Measurements from ENCODE around the gene PPP4C.

The PPP4C gene

GRCh38 chr16:30110661-30111060 lies 34.9 kb downstream of the PPP4C start:
- Histone ChIP-seq H2AK5ac (ENCODE audit: low read depth, low read length) (no peak overlapping the region), H3K23ac (ENCODE audit: low read depth, low read length, poor library complexity) (no peak overlapping the region), H3K27ac (replicated peaks; ENCODE audit: low read length) (no peak overlapping the region), H3K18ac (ENCODE audit: low read length) (no peak overlapping the region), H3K4me3 (ENCODE audit: low read length in 2 of 2) (no peak overlapping the region), H3K14ac (ENCODE audit: low read length) (no peak overlapping the region), H2BK12ac (ENCODE audit: low read length) (no peak overlapping the region), H3K9ac (ENCODE audit: low read depth, low read length, poor library complexity) (no peak overlapping the region), H3K36me3 (replicated peaks in 1 of 2; ENCODE audit: control insufficient read depth in 2 of 2, insufficient read depth in 2 of 2, low read length in 2 of 2) (peaks cover 16 to 21% of the 10 kb centered on the region in 2 donors), H3K79me1 (ENCODE audit: low read depth, low read length) (no peaks in the 10 kb centered on the region), H2AFZ (ENCODE audit: low read length) (no peak overlapping the region), H3K27me3 (ENCODE audit: control insufficient read depth in 3 of 3, insufficient read depth in 3 of 3, low read depth in 1 of 3, low read length in 3 of 3) (no peaks in the 10 kb centered on the region), H2BK120ac (ENCODE audit: low read depth, low read length) (no peak overlapping the region), H2BK15ac (ENCODE audit: low read length) (no peak overlapping the region), H3K4me1 (ENCODE audit: control insufficient read depth in 2 of 2, insufficient read depth in 1 of 2, low read depth in 1 of 2, low read length in 2 of 2) (no peaks in the 10 kb centered on the region), H3K9me3 (replicated peaks in 1 of 2; ENCODE audit: control insufficient read depth in 2 of 2, insufficient read depth in 1 of 2, low read depth in 1 of 2, low read length in 2 of 2) (no peaks in the 10 kb centered on the region), H3K4ac (ENCODE audit: low read length) (no peak overlapping the region), H2BK5ac (ENCODE audit: low read length) (no peak overlapping the region), H4K8ac (ENCODE audit: low read depth, low read length) (no peak overlapping the region), H3K4me2 (ENCODE audit: insufficient read depth, low read length, poor library complexity, severe bottlenecking) (no peak overlapping the region), H4K91ac (ENCODE audit: low read depth, low read length, poor library complexity) (no peak overlapping the region)
- WGBS, 2 donors (ENCODE audit: extremely low coverage in 2 of 2, insufficient read length in 2 of 2, insufficient replicate concordance in 1 of 2): no CpG with 5 or more reads among the region's 7 CpGs
- no peak for DNase-seq (ENCODE audit: low spot score)

GRCh38 chr16:30112197-30113030 lies 36.6 kb downstream of the PPP4C start:
- WGBS, 2 donors (ENCODE audit: extremely low coverage in 2 of 2, insufficient read length in 2 of 2, insufficient replicate concordance in 1 of 2): no CpG with 5 or more reads among the region's 29 CpGs
- H2AK5ac ChIP-seq (ENCODE audit: low read depth, low read length): peak overlapping the region; percentile 82
- H3K4me3 ChIP-seq (ENCODE audit: low read length in 2 of 2): no peak overlapping the region
- no peak overlapping the region for H3K9ac ChIP-seq (ENCODE audit: low read depth, low read length, poor library complexity)
- no peak overlapping the region for H2BK120ac ChIP-seq (ENCODE audit: low read depth, low read length)
- no peak overlapping the region for H4K91ac ChIP-seq (ENCODE audit: low read depth, low read length, poor library complexity)
- no peak overlapping the region for H4K8ac ChIP-seq (ENCODE audit: low read depth, low read length)
- no peaks in the 10 kb centered on the region for H3K9me3 ChIP-seq (replicated peaks in 1 of 2; ENCODE audit: control insufficient read depth in 2 of 2, insufficient read depth in 1 of 2, low read depth in 1 of 2, low read length in 2 of 2)
- H3K14ac ChIP-seq (ENCODE audit: low read length): no peak overlapping the region
- H2AFZ ChIP-seq (ENCODE audit: low read length): no peak overlapping the region
- H3K36me3 ChIP-seq (replicated peaks in 1 of 2; ENCODE audit: control insufficient read depth in 2 of 2, insufficient read depth in 2 of 2, low read length in 2 of 2): peaks cover 27 to 31% of the 10 kb centered on the region in 2 donors
- no peak overlapping the region for H3K4me2 ChIP-seq (ENCODE audit: insufficient read depth, low read length, poor library complexity, severe bottlenecking)
- no peak for DNase-seq (ENCODE audit: low spot score)
- H2BK12ac ChIP-seq (ENCODE audit: low read length): peak overlapping the region; percentile 41
- H3K23ac ChIP-seq (ENCODE audit: low read depth, low read length, poor library complexity): peak overlapping the region; percentile 65
- no peaks in the 10 kb centered on the region for H3K79me1 ChIP-seq (ENCODE audit: low read depth, low read length)
- H3K4ac ChIP-seq (ENCODE audit: low read length): no peak overlapping the region
- peak overlapping the region; percentile 7 for H3K18ac ChIP-seq (ENCODE audit: low read length)
- H3K27me3 ChIP-seq (ENCODE audit: control insufficient read depth in 3 of 3, insufficient read depth in 3 of 3, low read depth in 1 of 3, low read length in 3 of 3): no peaks in the 10 kb centered on the region
- H3K4me1 ChIP-seq (ENCODE audit: control insufficient read depth in 2 of 2, insufficient read depth in 1 of 2, low read depth in 1 of 2, low read length in 2 of 2): no peaks in the 10 kb centered on the region
- H2BK15ac ChIP-seq (ENCODE audit: low read length): no peak overlapping the region
- H3K27ac ChIP-seq (replicated peaks; ENCODE audit: low read length): no peak overlapping the region
- H2BK5ac ChIP-seq (ENCODE audit: low read length): no peak overlapping the region

GRCh38 chr16:30113031-30113710 lies 37.4 kb downstream of the PPP4C start, which contains the start of gene GDPD3:
GDPD3 (minus strand) TSS chr16:30113537; CDS start chr16:30113478, 59 bp downstream.
- Histone ChIP-seq H3K79me1 (ENCODE audit: low read depth, low read length) (no peaks in the 10 kb centered on the region), H3K9ac (ENCODE audit: low read depth, low read length, poor library complexity) (peak within 1 kb of the TSS; percentile 2), H2BK15ac (ENCODE audit: low read length) (no peak within 1 kb of the TSS), H3K14ac (ENCODE audit: low read length) (peak within 1 kb of the TSS; percentile 71), H3K23ac (ENCODE audit: low read depth, low read length, poor library complexity) (peak within 1 kb of the TSS; percentile 43), H3K18ac (ENCODE audit: low read length) (peak within 1 kb of the TSS; percentile 7), H3K27ac (replicated peaks; ENCODE audit: low read length) (peak within 1 kb of the TSS; percentile 31), H2BK5ac (ENCODE audit: low read length) (no peak within 1 kb of the TSS), H4K91ac (ENCODE audit: low read depth, low read length, poor library complexity) (no peak within 1 kb of the TSS), H4K8ac (ENCODE audit: low read depth, low read length) (peak within 1 kb of the TSS; percentile 23), H3K4me1 (ENCODE audit: control insufficient read depth in 2 of 2, insufficient read depth in 1 of 2, low read depth in 1 of 2, low read length in 2 of 2) (no peaks in the 10 kb centered on the region), H2BK12ac (ENCODE audit: low read length) (peak within 1 kb of the TSS; percentile 41), H2AK5ac (ENCODE audit: low read depth, low read length) (peak within 1 kb of the TSS; percentile 82), H3K4me2 (ENCODE audit: insufficient read depth, low read length, poor library complexity, severe bottlenecking) (no peak within 1 kb of the TSS), H3K9me3 (replicated peaks in 1 of 2; ENCODE audit: control insufficient read depth in 2 of 2, insufficient read depth in 1 of 2, low read depth in 1 of 2, low read length in 2 of 2) (no peaks in the 10 kb centered on the region), H2AFZ (ENCODE audit: low read length) (no peak within 1 kb of the TSS), H2BK120ac (ENCODE audit: low read depth, low read length) (no peak within 1 kb of the TSS), H3K36me3 (replicated peaks in 1 of 2; ENCODE audit: control insufficient read depth in 2 of 2, insufficient read depth in 2 of 2, low read length in 2 of 2) (peaks cover 31 to 34% of the 10 kb centered on the region in 2 donors), H3K4ac (ENCODE audit: low read length) (no peak within 1 kb of the TSS), H3K27me3 (ENCODE audit: control insufficient read depth in 3 of 3, insufficient read depth in 3 of 3, low read depth in 1 of 3, low read length in 3 of 3) (no peaks in the 10 kb centered on the region), H3K4me3 (ENCODE audit: low read length in 2 of 2) (peak within 1 kb of the TSS in 1 of 2 donors; percentile 47)
- no peak for DNase-seq (ENCODE audit: low spot score)
- WGBS, 2 donors (ENCODE audit: extremely low coverage in 2 of 2, insufficient read length in 2 of 2, insufficient replicate concordance in 1 of 2): no CpG with 5 or more reads among the region's 20 CpGs

GRCh38 chr16:30113711-30114333 lies 38.0 kb downstream of the PPP4C start:
- Histone ChIP-seq H2AFZ (ENCODE audit: low read length) (no peak overlapping the region), H2AK5ac (ENCODE audit: low read depth, low read length) (peak overlapping the region; percentile 37), H2BK120ac (ENCODE audit: low read depth, low read length) (no peak overlapping the region), H3K18ac (ENCODE audit: low read length) (no peak overlapping the region), H3K36me3 (replicated peaks in 1 of 2; ENCODE audit: control insufficient read depth in 2 of 2, insufficient read depth in 2 of 2, low read length in 2 of 2) (peaks cover 32 to 39% of the 10 kb centered on the region in 2 donors), H3K9ac (ENCODE audit: low read depth, low read length, poor library complexity) (peak overlapping the region; percentile 2), H2BK5ac (ENCODE audit: low read length) (no peak overlapping the region), H4K91ac (ENCODE audit: low read depth, low read length, poor library complexity) (no peak overlapping the region), H3K4me3 (ENCODE audit: low read length in 2 of 2) (no peak overlapping the region), H3K27ac (replicated peaks; ENCODE audit: low read length) (no peak overlapping the region), H3K23ac (ENCODE audit: low read depth, low read length, poor library complexity) (peak overlapping the region; percentile 31), H3K27me3 (ENCODE audit: control insufficient read depth in 3 of 3, insufficient read depth in 3 of 3, low read depth in 1 of 3, low read length in 3 of 3) (no peaks in the 10 kb centered on the region), H3K9me3 (replicated peaks in 1 of 2; ENCODE audit: control insufficient read depth in 2 of 2, insufficient read depth in 1 of 2, low read depth in 1 of 2, low read length in 2 of 2) (no peaks in the 10 kb centered on the region), H3K4me2 (ENCODE audit: insufficient read depth, low read length, poor library complexity, severe bottlenecking) (no peak overlapping the region), H2BK12ac (ENCODE audit: low read length) (no peak overlapping the region), H3K14ac (ENCODE audit: low read length) (peak overlapping the region; percentile 71), H3K4ac (ENCODE audit: low read length) (no peak overlapping the region), H3K79me1 (ENCODE audit: low read depth, low read length) (no peaks in the 10 kb centered on the region), H4K8ac (ENCODE audit: low read depth, low read length) (no peak overlapping the region), H3K4me1 (ENCODE audit: control insufficient read depth in 2 of 2, insufficient read depth in 1 of 2, low read depth in 1 of 2, low read length in 2 of 2) (no peaks in the 10 kb centered on the region), H2BK15ac (ENCODE audit: low read length) (no peak overlapping the region)
- no peak for DNase-seq (ENCODE audit: low spot score)
- no CpG with 5 or more reads among the region's 20 CpGs for WGBS, 2 donors (ENCODE audit: extremely low coverage in 2 of 2, insufficient read length in 2 of 2, insufficient replicate concordance in 1 of 2)

All from neuronal stem cell (in vitro differentiated cells).